Sigmoid colon (tissue), 7 donors: Measurements from ENCODE around the gene TMEM258. TPM values are rescaled to one million over a fixed set of nuclear protein-coding genes. Genes with fewer than 3 reads are reported as not detected.
A peak's percentile ranks its signal among the peaks of the same experiment; 100 is the strongest.

Experiments used
- DNase-seq: peaks from one replicate; pipeline ENCODE4 v3.0.0-alpha.2; 2019
- H3K27ac ChIP-seq, 4 donors: fragments of 200-600 bp; sonication (generic); one replicate each; pipeline ENCODE4 v1.5.1; 2016 to 2019; ENCODE audit warnings: mild to moderate bottlenecking in 1 of 4
- H3K27me3 ChIP-seq, 3 donors: fragments of 200-600 bp; sonication (generic); one replicate each; pipeline ENCODE4 v1.5.1; 2019; ENCODE audit warnings: mild to moderate bottlenecking in 1 of 3
- H3K36me3 ChIP-seq, 4 donors: fragments of 200-600 bp; sonication (generic); one replicate each; pipeline ENCODE4 v1.5.1; 2016 to 2019
- H3K4me1 ChIP-seq, 4 donors: fragments of 200-600 bp; sonication (generic); one replicate each; pipeline ENCODE4 v1.5.1; 2017 to 2019
- H3K4me3 ChIP-seq, 4 donors: fragments of 200-600 bp; sonication (generic); one replicate each; pipeline ENCODE4 v1.5.1; 2017 to 2019; ENCODE audit warnings: mild to moderate bottlenecking in 2 of 4, moderate library complexity in 1 of 4
- H3K9me3 ChIP-seq, 4 donors: fragments of 200-600 bp in 3 of 4; sonication (generic) in 3 of 4; one replicate each; pipeline versions ENCODE4 v1.5.1 to v1.6.1; 2013 to 2019
- CTCF ChIP-seq, 4 experiments: fragments of 450-650 bp in 3 of 4; fragments of 200-600 bp in 1 of 4; IDR thresholded peaks; one replicate each; pipeline ENCODE4 v1.5.1; 2016 to 2019; ENCODE audit warnings: antibody characterized with exemption in 4 of 4, mild to moderate bottlenecking in 3 of 4, moderate library complexity in 2 of 4
- EP300 ChIP-seq, 4 donors: sonication (generic); formaldehyde crosslinking; IDR thresholded peaks; one replicate each; pipeline ENCODE4 v1.6.1; 2017; ENCODE audit warnings: antibody characterized with exemption in 4 of 4
- POLR2A ChIP-seq, 2 donors: fragments of 450-650 bp; IDR thresholded peaks; one replicate each; pipeline ENCODE4 v1.6.1; 2016; ENCODE audit warnings: antibody characterized with exemption in 2 of 2, mild to moderate bottlenecking in 2 of 2, moderate library complexity in 2 of 2
- POLR2AphosphoS5 ChIP-seq, 4 donors: sonication (generic); formaldehyde crosslinking; IDR thresholded peaks; one replicate each; pipeline ENCODE4 v1.6.1; 2017; ENCODE audit warnings: antibody characterized with exemption in 4 of 4
- WGBS, 2 donors: extraction: QIAGEN DNeasy Blood & Tissue Kit; methylation state at CpG; one replicate each; pipeline ENCODE4 v1.1.7; 2013; 5-methylcytosine and 5-hydroxymethylcytosine counted together
- intact Hi-C: fragments of 100-400 bp; cut with DNase I; formaldehyde crosslinking; loops from one replicate; pipeline ENCODE4 v1.15.1; 2023
- polyA plus RNA-seq, 3 donors: library from polyadenylated mRNA; stranded (reverse); fragments of 200-250 nt; gene quantifications; one replicate each; pipeline ENCODE4 v1.2.3, GENCODE V29; 2013
- total RNA-seq, 4 donors: library from RNA; depleted of rRNA; stranded (reverse); fragments of >200 nt; gene quantifications; one replicate each; pipeline ENCODE4 v1.1.0, GENCODE V29; 2016
- donor health status: healthy with polysubstance abuse.
- donor health status: Bipolar disorder and iron deficiency.
- donor health status: healthy.

The TMEM258 gene
- total and polyA plus RNA-seq, 7 donors: 39.9 to 224 (median 64.7) TPM

GRCh38 chr11:61827571-61828378 is 35.4 kb upstream of the TMEM258 start, which contains the start of gene FADS2:
Gene FADS2, plus strand, starts transcription at chr11:61828300. Its CDS starts 91 bp downstream, at chr11:61828391.
- WGBS, 2 donors: 1% methylated on average over 83 of the region's 83 CpGs
- TF ChIP-seq EP300 (IDR thresholded peaks at IDR 0.05): no peak
- TF ChIP-seq CTCF (IDR thresholded peaks at IDR 0.05): no peak
- TF ChIP-seq POLR2AphosphoS5 (IDR thresholded peaks at IDR 0.05): peak in 3 of 4 donors; percentile 55 to 81 (median 67)
- TF ChIP-seq POLR2A (IDR thresholded peaks at IDR 0.05): peak; percentile 31 to 39
- no peaks in the 10 kb centered on the region for H3K27me3 ChIP-seq
- H3K36me3 ChIP-seq: no peaks in the 10 kb centered on the region
- peak; percentile 92 for DNase-seq
- intact Hi-C loops: no loop called here
- peak within 1 kb of the TSS; percentile 22 to 71 (median 56) for H3K4me3 ChIP-seq
- no peaks in the 10 kb centered on the region for H3K9me3 ChIP-seq
- H3K4me1 ChIP-seq: peaks cover 0 to 55% (median 43%) of the 10 kb centered on the region in 4 donors
- H3K27ac ChIP-seq: peak within 1 kb of the TSS; percentile 80 to 86 (median 80)

- 19 to 36% methylated on average over 23 of the region's 23 CpGs for WGBS, 2 donors
- Histone ChIP-seq H3K27ac (peak overlapping the region; percentile 80 to 86 (median 80)), H3K36me3 (no peaks in the 10 kb centered on the region), H3K4me1 (peaks cover 0 to 54% (median 43%) of the 10 kb centered on the region in 4 donors), H3K4me3 (peak overlapping the region; percentile 22 to 71 (median 56)), H3K9me3 (no peaks in the 10 kb centered on the region), H3K27me3 (no peaks in the 10 kb centered on the region)
- no peak for DNase-seq
- intact Hi-C loops: no loop called here
- TF ChIP-seq CTCF (IDR thresholded peaks at IDR 0.05) (no peak), POLR2AphosphoS5 (IDR thresholded peaks at IDR 0.05) (no peak), POLR2A (IDR thresholded peaks at IDR 0.05) (no peak), EP300 (IDR thresholded peaks at IDR 0.05) (no peak)
Measured at GRCh38 chr11:61826930-61827570, 34.7 kb upstream of the TMEM258 start.

- H3K27ac ChIP-seq: no peak overlapping the region
- H3K4me3 ChIP-seq: no peak overlapping the region
- peaks cover 0 to 22% (median 13%) of the 10 kb centered on the region in 4 donors for H3K4me1 ChIP-seq
- no peaks in the 10 kb centered on the region for H3K36me3 ChIP-seq
- no peak for TF ChIP-seq EP300 (IDR thresholded peaks at IDR 0.05)
- TF ChIP-seq POLR2AphosphoS5 (IDR thresholded peaks at IDR 0.05): no peak
- TF ChIP-seq POLR2A (IDR thresholded peaks at IDR 0.05): no peak
- no peak for TF ChIP-seq CTCF (IDR thresholded peaks at IDR 0.05)
- WGBS, 2 donors: 48 to 70% methylated on average over 2 of the region's 2 CpGs
- no peak for DNase-seq
- intact Hi-C loops: no loop called here
- no peaks in the 10 kb centered on the region for H3K27me3 ChIP-seq
- H3K9me3 ChIP-seq: no peaks in the 10 kb centered on the region
Measured at GRCh38 chr11:61820174-61820573, 27.8 kb upstream of the TMEM258 start.

GRCh38 chr11:61817471-61818202 is 25.2 kb upstream of the TMEM258 start:
- H3K4me1 ChIP-seq: peaks cover 0 to 22% (median 16%) of the 10 kb centered on the region in 4 donors
- H3K27me3 ChIP-seq: no peaks in the 10 kb centered on the region
- intact Hi-C loops: loop anchor here (5.0 kb wide), 1 partner anchor 75 kb away; the partner anchor contains the start of gene FADS3
- TF ChIP-seq POLR2A (IDR thresholded peaks at IDR 0.05) (no peak), EP300 (IDR thresholded peaks at IDR 0.05) (no peak), CTCF (IDR thresholded peaks at IDR 0.05) (no peak), POLR2AphosphoS5 (IDR thresholded peaks at IDR 0.05) (no peak)
- H3K36me3 ChIP-seq: peaks cover 0 to 3% (median 0%) of the 10 kb centered on the region in 4 donors
- H3K27ac ChIP-seq: peak overlapping the region; percentile 90 to 95 (median 94)
- peak overlapping the region; percentile 53 to 77 (median 65) for H3K4me3 ChIP-seq
- no peak for DNase-seq
- no peaks in the 10 kb centered on the region for H3K9me3 ChIP-seq
- WGBS, 2 donors: 65 to 80% methylated on average over 6 of the region's 6 CpGs
